OCI-LY3 (cell line): ENCODE data around the gene ROBO1.

Experiments used
- H2AFZ ChIP-seq: fragments of 200-600, 300-600 bp; shearing (Covaris generic); 2 replicates; pipeline ENCODE4 v1.6.0; 2014; ENCODE audit warnings: antibody characterized with exemption, low read depth, low read length
- H3K27ac ChIP-seq: fragments of 200-600, 300-600 bp; sonication (generic); 2 replicates; pipeline ENCODE4 v1.5.1; 2014; ENCODE audit warnings: mild to moderate bottlenecking, low read length, moderate library complexity, mixed read lengths
- H3K27me3 ChIP-seq: fragments of 200-600, 300-600 bp; sonication (generic); 2 replicates; pipeline ENCODE4 v1.6.1; 2014; ENCODE audit warnings: low read depth, low read length, mixed read lengths
- H3K36me3 ChIP-seq: fragments of 200-600, 300-600 bp; sonication (generic); replicated peaks from 2 replicates; pipeline ENCODE3; 2014; ENCODE audit warnings: low read depth, low read length, mixed read lengths
- H3K4me1 ChIP-seq: fragments of 300-600, 200-600 bp; sonication (generic); 2 replicates; pipeline ENCODE4 v1.6.1; 2014; ENCODE audit warnings: low read length, mixed read lengths
- H3K4me2 ChIP-seq: fragments of 200-600, 300-600 bp; sonication (generic); 2 replicates; pipeline ENCODE4 v1.6.1; 2014; ENCODE audit warnings: low read length, mixed read lengths
- H3K4me3 ChIP-seq: fragments of 300-600, 200-600 bp; sonication (generic); 2 replicates; pipeline ENCODE4 v1.5.1; 2014; ENCODE audit warnings: antibody characterized with exemption, mild to moderate bottlenecking, low read length, moderate library complexity
- H3K79me2 ChIP-seq: fragments of 300-600, 200-600 bp; shearing (Covaris generic); 2 replicates; pipeline ENCODE4 v1.6.1; 2014; ENCODE audit warnings: mild to moderate bottlenecking, low read length, mixed read lengths
- H3K9ac ChIP-seq: fragments of 300-600, 200-600 bp; shearing (Covaris generic); 2 replicates; pipeline ENCODE4 v1.6.0; 2014; ENCODE audit warnings: mild to moderate bottlenecking, low read length, moderate library complexity
- H3K9me3 ChIP-seq: fragments of 200-600, 300-600 bp; shearing (Covaris generic); 2 replicates; pipeline ENCODE4 v1.6.1; 2014; ENCODE audit warnings: low read length, mixed read lengths; ENCODE audit not compliant: insufficient read depth
- H4K20me1 ChIP-seq: fragments of 200-600, 300-600 bp; sonication (generic); 2 replicates; pipeline ENCODE4 v1.6.1; 2016; ENCODE audit warnings: low read length, mixed read lengths; ENCODE audit not compliant: insufficient read depth
- EZH2phosphoT487 ChIP-seq: fragments of 200-600 bp; shearing (Covaris generic); IDR thresholded peaks from 2 replicates; pipeline ENCODE4 v1.6.1; 2018; ENCODE audit warnings: antibody characterized with exemption, mixed run types, low read depth
- TF ChIP-seq, protein P1 (sequence below): fragments of 200-600, 300-600 bp; sonication (generic); IDR thresholded peaks from 2 replicates; pipeline ENCODE4 v1.5.1; 2014; ENCODE audit warnings: antibody characterized with exemption, low read length, low read depth

Gene ROBO1

DNA sequence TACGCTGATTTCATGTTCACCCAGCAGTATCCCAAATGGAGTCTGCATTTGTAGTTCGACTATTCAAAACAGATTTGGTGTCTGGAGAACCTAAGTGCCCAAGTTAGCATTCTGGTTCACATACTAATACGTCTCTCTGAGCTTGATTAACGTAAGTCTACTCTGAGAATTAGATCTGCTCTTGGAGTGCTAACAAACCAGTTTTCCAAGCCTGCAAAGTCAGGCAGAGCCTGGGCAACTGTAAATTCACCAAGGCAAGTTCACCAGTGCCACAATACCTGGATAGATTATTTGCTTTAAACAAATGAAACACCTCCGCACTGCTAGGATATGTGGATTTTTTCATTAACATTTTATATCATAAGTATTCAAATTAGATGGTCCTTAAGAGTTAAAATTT lies 912.6 kb downstream of the ROBO1 start:
- Histone ChIP-seq H3K4me2 (no peak overlapping the region), H3K4me1 (no peaks in the 10 kb centered on the region), H2AFZ (no peak overlapping the region), H4K20me1 (no peaks in the 10 kb centered on the region), H3K4me3 (no peak overlapping the region), H3K36me3 (no peaks in the 10 kb centered on the region), H3K27me3 (no peaks in the 10 kb centered on the region), H3K9ac (no peak overlapping the region), H3K27ac (no peak overlapping the region), H3K9me3 (no peaks in the 10 kb centered on the region), H3K79me2 (no peaks in the 10 kb centered on the region)
- TF ChIP-seq, protein P1, sequence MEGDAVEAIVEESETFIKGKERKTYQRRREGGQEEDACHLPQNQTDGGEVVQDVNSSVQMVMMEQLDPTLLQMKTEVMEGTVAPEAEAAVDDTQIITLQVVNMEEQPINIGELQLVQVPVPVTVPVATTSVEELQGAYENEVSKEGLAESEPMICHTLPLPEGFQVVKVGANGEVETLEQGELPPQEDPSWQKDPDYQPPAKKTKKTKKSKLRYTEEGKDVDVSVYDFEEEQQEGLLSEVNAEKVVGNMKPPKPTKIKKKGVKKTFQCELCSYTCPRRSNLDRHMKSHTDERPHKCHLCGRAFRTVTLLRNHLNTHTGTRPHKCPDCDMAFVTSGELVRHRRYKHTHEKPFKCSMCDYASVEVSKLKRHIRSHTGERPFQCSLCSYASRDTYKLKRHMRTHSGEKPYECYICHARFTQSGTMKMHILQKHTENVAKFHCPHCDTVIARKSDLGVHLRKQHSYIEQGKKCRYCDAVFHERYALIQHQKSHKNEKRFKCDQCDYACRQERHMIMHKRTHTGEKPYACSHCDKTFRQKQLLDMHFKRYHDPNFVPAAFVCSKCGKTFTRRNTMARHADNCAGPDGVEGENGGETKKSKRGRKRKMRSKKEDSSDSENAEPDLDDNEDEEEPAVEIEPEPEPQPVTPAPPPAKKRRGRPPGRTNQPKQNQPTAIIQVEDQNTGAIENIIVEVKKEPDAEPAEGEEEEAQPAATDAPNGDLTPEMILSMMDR, result no peak
- no peak for TF ChIP-seq EZH2phosphoT487

DNA sequence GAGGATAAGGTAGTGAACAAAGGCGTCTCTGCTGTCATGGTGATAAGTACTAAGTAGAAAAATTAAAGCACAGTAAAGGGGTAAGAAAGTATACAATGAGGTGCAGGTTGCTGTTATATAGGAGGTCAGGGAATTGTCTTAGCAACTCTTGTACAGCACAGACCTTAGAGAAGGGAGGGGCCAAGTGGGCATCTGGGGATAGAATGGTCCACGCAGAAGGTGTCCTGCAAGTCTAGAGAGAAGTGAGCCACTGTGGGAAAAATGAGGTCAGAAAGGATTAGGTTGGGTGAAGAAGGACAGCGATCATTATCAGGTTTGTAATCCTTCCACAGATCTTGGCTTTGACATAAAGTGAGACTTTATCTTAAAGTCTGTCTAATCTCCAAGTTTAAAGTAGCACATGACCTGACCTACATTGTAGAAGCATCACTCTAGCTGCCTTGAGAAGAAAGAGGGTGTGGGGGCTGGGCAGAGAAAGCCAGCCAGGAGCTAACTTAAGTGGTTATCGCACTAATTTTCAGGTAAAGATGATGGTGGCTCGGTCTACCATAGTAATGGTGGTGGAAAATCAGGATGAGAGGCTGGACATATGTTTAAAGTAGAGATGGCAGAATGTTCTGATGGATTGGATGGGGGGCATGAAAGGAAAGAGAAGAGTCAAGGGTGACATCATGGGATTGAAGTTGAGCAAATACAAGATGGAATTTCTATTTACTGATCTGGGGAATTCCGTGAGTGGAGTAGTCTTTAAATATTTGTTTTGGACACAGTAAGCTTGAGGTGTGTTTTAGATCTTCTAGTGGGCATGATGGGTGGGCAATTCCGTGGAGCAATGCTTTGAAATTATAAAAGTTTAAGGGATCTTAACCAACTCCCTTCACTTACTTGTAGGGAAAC lies 919.2 kb downstream of the ROBO1 start:
- Histone ChIP-seq H3K9me3 (no peaks in the 10 kb centered on the region), H3K36me3 (no peaks in the 10 kb centered on the region), H2AFZ (no peak overlapping the region), H3K4me1 (no peaks in the 10 kb centered on the region), H3K4me2 (no peak overlapping the region), H3K27me3 (no peaks in the 10 kb centered on the region), H4K20me1 (no peaks in the 10 kb centered on the region), H3K79me2 (no peaks in the 10 kb centered on the region), H3K4me3 (no peak overlapping the region), H3K9ac (no peak overlapping the region), H3K27ac (no peak overlapping the region)
- TF ChIP-seq EZH2phosphoT487, result no peak
- TF ChIP-seq, protein P1, result no peak

DNA sequence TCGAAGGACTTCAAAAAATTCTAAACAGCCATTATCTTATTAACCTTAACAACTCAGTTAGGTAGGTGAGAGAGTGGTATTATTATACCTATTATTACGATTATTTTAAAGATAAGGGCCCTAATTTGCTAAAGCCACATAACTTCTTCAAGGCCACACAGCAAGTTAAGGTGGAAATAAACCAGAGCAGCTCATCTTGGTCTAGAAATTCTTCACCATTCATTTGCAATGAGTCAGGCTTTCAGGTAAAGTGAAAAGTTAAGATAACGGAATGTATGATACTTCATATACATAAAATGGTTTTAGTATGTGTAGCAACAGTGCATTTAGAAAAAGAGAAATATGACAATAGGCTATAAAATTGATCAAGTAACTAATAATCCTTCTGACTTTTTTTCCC lies 920.2 kb downstream of the ROBO1 start:
- Histone ChIP-seq H3K27me3 (no peaks in the 10 kb centered on the region), H4K20me1 (no peaks in the 10 kb centered on the region), H3K36me3 (no peaks in the 10 kb centered on the region), H3K4me1 (no peaks in the 10 kb centered on the region), H3K9ac (no peak overlapping the region), H3K4me3 (no peak overlapping the region), H3K4me2 (no peak overlapping the region), H3K9me3 (no peaks in the 10 kb centered on the region), H3K27ac (no peak overlapping the region), H3K79me2 (no peaks in the 10 kb centered on the region), H2AFZ (no peak overlapping the region)
- TF ChIP-seq, protein P1, result no peak
- TF ChIP-seq EZH2phosphoT487, result no peak

DNA sequence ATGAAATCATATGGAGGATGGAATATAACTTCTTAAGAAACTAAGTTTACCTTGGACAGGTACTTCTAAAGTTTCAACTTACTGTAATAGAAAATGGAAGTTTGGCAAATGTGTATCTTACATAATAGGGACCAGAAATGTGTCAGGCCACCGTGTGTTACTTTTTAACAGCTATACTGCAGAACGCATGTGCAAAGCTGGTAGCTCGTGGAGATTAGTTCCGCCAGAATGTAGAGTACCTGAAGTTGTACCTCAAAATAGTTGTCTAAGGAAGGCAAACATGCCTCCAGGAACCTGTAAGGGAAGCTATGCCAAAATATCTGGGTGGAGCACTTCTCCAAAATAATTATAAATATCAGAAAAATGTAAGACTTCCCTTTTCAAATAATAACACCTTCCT lies 920.6 kb downstream of the ROBO1 start:
- no peaks in the 10 kb centered on the region for H3K79me2 ChIP-seq
- H4K20me1 ChIP-seq, result no peaks in the 10 kb centered on the region
- H3K27ac ChIP-seq, result no peak overlapping the region
- no peaks in the 10 kb centered on the region for H3K27me3 ChIP-seq
- no peak overlapping the region for H2AFZ ChIP-seq
- no peaks in the 10 kb centered on the region for H3K4me1 ChIP-seq
- H3K9ac ChIP-seq, result no peak overlapping the region
- H3K9me3 ChIP-seq, result no peaks in the 10 kb centered on the region
- no peak overlapping the region for H3K4me3 ChIP-seq
- no peak overlapping the region for H3K4me2 ChIP-seq
- no peaks in the 10 kb centered on the region for H3K36me3 ChIP-seq
- no peak for TF ChIP-seq EZH2phosphoT487
- TF ChIP-seq, protein P1, result no peak
